Trophoblast cell (in vitro differentiated cells and primary cell): ENCODE results near the gene SORCS3.

Source experiments
- DNase-seq, 2 donors: peaks; one replicate each; pipeline ENCODE4 v3.0.0-alpha.2; 2016
- H2AFZ ChIP-seq: 2 replicates; pipeline ENCODE4 v1.6.1; 2013; ENCODE audit warnings: low read length, moderate library complexity, mild to moderate bottlenecking; ENCODE audit not compliant: insufficient read depth, poor library complexity
- H2AK5ac ChIP-seq: 2 replicates; pipeline ENCODE4 v1.6.1; 2013; ENCODE audit warnings: mild to moderate bottlenecking, low read length
- H2BK120ac ChIP-seq: 2 replicates; pipeline ENCODE4 v1.6.1; 2013; ENCODE audit warnings: low read length, mild to moderate bottlenecking, moderate library complexity; ENCODE audit not compliant: insufficient read depth, poor library complexity
- H2BK12ac ChIP-seq: 2 replicates; pipeline ENCODE4 v1.6.1; 2013; ENCODE audit warnings: mild to moderate bottlenecking, low read length, moderate library complexity
- H2BK5ac ChIP-seq: 2 replicates; pipeline ENCODE4 v1.6.1; 2013; ENCODE audit warnings: low read length, low read depth, moderate library complexity, mild to moderate bottlenecking; ENCODE audit not compliant: poor library complexity
- H3K14ac ChIP-seq: 2 replicates; pipeline ENCODE4 v1.6.1; 2013; ENCODE audit warnings: mild to moderate bottlenecking, low read length
- H3K18ac ChIP-seq: 2 replicates; pipeline ENCODE4 v1.6.1; 2013; ENCODE audit warnings: mild to moderate bottlenecking, low read length
- H3K23ac ChIP-seq: 2 replicates; pipeline ENCODE4 v1.6.1; 2013; ENCODE audit warnings: low read length
- H3K27ac ChIP-seq: 2 replicates; pipeline ENCODE4 v1.5.1; 2013; ENCODE audit warnings: low read depth, mild to moderate bottlenecking, inconsistent platforms, low read length, moderate library complexity
- H3K27me3 ChIP-seq: 2 replicates; pipeline ENCODE4 v1.6.1; 2013; ENCODE audit warnings: inconsistent platforms, mild to moderate bottlenecking, low read length, moderate library complexity; ENCODE audit not compliant: insufficient read depth
- H3K36me3 ChIP-seq, 2 experiments: 1 replicate in 1 of 2; 2 replicates in 1 of 2; pipeline ENCODE4 v1.6.1; 2013; ENCODE audit warnings: low read length in 2 of 2, mild to moderate bottlenecking in 2 of 2, moderate library complexity in 1 of 2; ENCODE audit not compliant: insufficient read depth in 2 of 2, control insufficient read depth in 1 of 2
- H3K4ac ChIP-seq: 2 replicates; pipeline ENCODE4 v1.6.1; 2013; ENCODE audit warnings: low read depth, mild to moderate bottlenecking, low read length, moderate library complexity
- H3K4me1 ChIP-seq, 2 experiments: 1 replicate in 1 of 2; 2 replicates in 1 of 2; pipeline ENCODE4 v1.6.1; 2013; ENCODE audit warnings: low read length in 2 of 2, mild to moderate bottlenecking in 2 of 2, moderate library complexity in 1 of 2; ENCODE audit not compliant: insufficient read depth in 2 of 2, control insufficient read depth in 1 of 2
- H3K4me2 ChIP-seq: 2 replicates; pipeline ENCODE4 v1.6.1; 2013; ENCODE audit warnings: inconsistent platforms, mild to moderate bottlenecking, low read length, moderate library complexity
- H3K4me3 ChIP-seq: 2 replicates; pipeline ENCODE4 v1.5.1; 2013; ENCODE audit warnings: mild to moderate bottlenecking, low read depth, low read length, inconsistent platforms
- H3K79me1 ChIP-seq: one replicate; pipeline ENCODE4 v1.6.1; 2013; ENCODE audit warnings: low read length
- H3K79me2 ChIP-seq: 2 replicates; pipeline ENCODE4 v1.6.1; 2013; ENCODE audit warnings: low read length, mild to moderate bottlenecking; ENCODE audit not compliant: control insufficient read depth, insufficient read depth, poor library complexity
- H3K9ac ChIP-seq: 2 replicates; pipeline ENCODE4 v1.6.1; 2013; ENCODE audit warnings: mild to moderate bottlenecking, low read length
- H3K9me3 ChIP-seq: 2 replicates; pipeline ENCODE4 v1.6.1; 2013; ENCODE audit warnings: low read depth, mild to moderate bottlenecking, control low read depth, inconsistent platforms, low read length; ENCODE audit not compliant: insufficient read depth
- H4K12ac ChIP-seq: 2 replicates; pipeline ENCODE4 v1.6.1; 2013; ENCODE audit warnings: low read depth, mild to moderate bottlenecking, low read length, moderate library complexity
- H4K8ac ChIP-seq: 2 replicates; pipeline ENCODE4 v1.6.1; 2013; ENCODE audit warnings: low read depth, mild to moderate bottlenecking, low read length, moderate library complexity
- H4K91ac ChIP-seq: one replicate; pipeline ENCODE4 v1.6.1; 2013; ENCODE audit warnings: low read depth, mild to moderate bottlenecking, low read length, moderate library complexity
- WGBS: extraction: QIAGEN DNeasy Blood & Tissue Kit; methylation state at CpG from one replicate; pipeline ENCODE4 v1.1.7; 2013; ENCODE audit warnings: missing lambda C conversion rate; ENCODE audit not compliant: insufficient read length, insufficient coverage; ENCODE audit errors: extremely low coverage; 5-methylcytosine and 5-hydroxymethylcytosine counted together

SORCS3 gene

GRCh38 chr10:104657457-104657856, 16.4 kb downstream of the SORCS3 start:
- Histone ChIP-seq H2AK5ac (no peak overlapping the region), H4K12ac (no peak overlapping the region), H3K4ac (no peak overlapping the region), H3K36me3 (no peaks in the 10 kb centered on the region), H3K4me1 (no peaks in the 10 kb centered on the region), H2BK5ac (no peak overlapping the region), H3K4me2 (no peak overlapping the region), H3K27me3 (no peaks in the 10 kb centered on the region), H2AFZ (no peak overlapping the region), H3K9ac (no peak overlapping the region), H3K4me3 (no peak overlapping the region), H3K9me3 (no peaks in the 10 kb centered on the region), H2BK120ac (no peak overlapping the region), H3K14ac (no peak overlapping the region), H4K8ac (no peak overlapping the region), H2BK12ac (no peak overlapping the region), H3K79me1 (no peaks in the 10 kb centered on the region), H3K18ac (no peak overlapping the region), H3K27ac (no peak overlapping the region), H4K91ac (no peak overlapping the region), H3K23ac (no peak overlapping the region), H3K79me2 (no peaks in the 10 kb centered on the region)
- no CpG with 5 or more reads among the region's 3 CpGs for WGBS
- DNase-seq: peak in 1 of 2 donors; percentile 16

- no peaks in the 10 kb centered on the region for H3K36me3 ChIP-seq
- no peak overlapping the region for H3K9ac ChIP-seq
- no peak overlapping the region for H3K14ac ChIP-seq
- no peak overlapping the region for H4K91ac ChIP-seq
- no peak overlapping the region for H4K12ac ChIP-seq
- no CpG with 5 or more reads among the region's 1 CpG for WGBS
- H3K4me2 ChIP-seq: no peak overlapping the region
- no peaks in the 10 kb centered on the region for H3K27me3 ChIP-seq
- H2AFZ ChIP-seq: no peak overlapping the region
- H2BK120ac ChIP-seq: no peak overlapping the region
- H3K4ac ChIP-seq: no peak overlapping the region
- H2BK12ac ChIP-seq: no peak overlapping the region
- no peak overlapping the region for H2AK5ac ChIP-seq
- H3K18ac ChIP-seq: no peak overlapping the region
- H3K27ac ChIP-seq: no peak overlapping the region
- no peak for DNase-seq
- H3K9me3 ChIP-seq: no peaks in the 10 kb centered on the region
- H3K4me1 ChIP-seq: no peaks in the 10 kb centered on the region
- H4K8ac ChIP-seq: no peak overlapping the region
- no peaks in the 10 kb centered on the region for H3K79me1 ChIP-seq
- no peak overlapping the region for H3K23ac ChIP-seq
- no peaks in the 10 kb centered on the region for H3K79me2 ChIP-seq
- H2BK5ac ChIP-seq: no peak overlapping the region
- no peak overlapping the region for H3K4me3 ChIP-seq
Observed at GRCh38 chr10:104658067-104658466, 17.0 kb downstream of the SORCS3 start.

- H3K4ac ChIP-seq: no peak overlapping the region
- H3K27ac ChIP-seq: no peak overlapping the region
- H3K4me2 ChIP-seq: no peak overlapping the region
- no peak overlapping the region for H3K18ac ChIP-seq
- H2BK120ac ChIP-seq: no peak overlapping the region
- no peak overlapping the region for H2AFZ ChIP-seq
- no peaks in the 10 kb centered on the region for H3K9me3 ChIP-seq
- no peak overlapping the region for H4K91ac ChIP-seq
- WGBS: no CpG with 5 or more reads among the region's 4 CpGs
- no peaks in the 10 kb centered on the region for H3K79me2 ChIP-seq
- DNase-seq: no peak
- H3K9ac ChIP-seq: no peak overlapping the region
- H3K79me1 ChIP-seq: no peaks in the 10 kb centered on the region
- no peak overlapping the region for H2BK12ac ChIP-seq
- H4K8ac ChIP-seq: no peak overlapping the region
- H4K12ac ChIP-seq: no peak overlapping the region
- no peaks in the 10 kb centered on the region for H3K36me3 ChIP-seq
- H3K23ac ChIP-seq: no peak overlapping the region
- no peak overlapping the region for H3K4me3 ChIP-seq
- H2BK5ac ChIP-seq: no peak overlapping the region
- H2AK5ac ChIP-seq: no peak overlapping the region
- no peak overlapping the region for H3K14ac ChIP-seq
- H3K4me1 ChIP-seq: no peaks in the 10 kb centered on the region
- no peaks in the 10 kb centered on the region for H3K27me3 ChIP-seq
Observed at GRCh38 chr10:104659809-104660208, 18.7 kb downstream of the SORCS3 start.

- Histone ChIP-seq H3K4me2 (no peak overlapping the region), H3K9me3 (no peaks in the 10 kb centered on the region), H2AK5ac (no peak overlapping the region), H4K91ac (no peak overlapping the region), H3K4me3 (no peak overlapping the region), H3K27me3 (no peaks in the 10 kb centered on the region), H4K12ac (no peak overlapping the region), H4K8ac (no peak overlapping the region), H3K9ac (no peak overlapping the region), H3K27ac (no peak overlapping the region), H2BK120ac (no peak overlapping the region), H3K36me3 (no peaks in the 10 kb centered on the region), H2AFZ (no peak overlapping the region), H3K23ac (no peak overlapping the region), H2BK5ac (no peak overlapping the region), H3K4ac (no peak overlapping the region), H3K14ac (no peak overlapping the region), H3K18ac (no peak overlapping the region), H3K4me1 (no peaks in the 10 kb centered on the region), H2BK12ac (no peak overlapping the region), H3K79me2 (no peaks in the 10 kb centered on the region), H3K79me1 (no peaks in the 10 kb centered on the region)
- WGBS: no CpG with 5 or more reads among the region's 5 CpGs
- DNase-seq: no peak
Observed at GRCh38 chr10:104663076-104663475, 22.0 kb downstream of the SORCS3 start.
